K562 (cell line): ENCODE data around the gene TRPM8. TPM values are rescaled to one million over a fixed set of nuclear protein-coding genes. Genes with fewer than 3 reads are reported as not detected.

Experiments used
- ATAC-seq: fragments of 200-7000 bp; cut with Tn5 transposase; 3 replicates; pipeline ENCODE4 v1.9.1; 2020; ENCODE audit warnings: moderate library complexity
- BruUV-seq: library from RNA; stranded (reverse); fragments of 400-500 nt; replicated peaks from 2 replicates; lab custom pipeline; 2021; lab: Mats Ljungman, UMichigan
- CTCF ChIA-PET: fragments of 300-600 bp; formaldehyde crosslinking; extraction: SDS; loops from one replicate; lab custom pipeline; 2021; ENCODE audit warnings: low intra/inter-chr PET ratio; lab: Yijun Ruan, JAX
- POLR2A ChIA-PET: fragments of 300-600, 350-650 bp; sonication (Branson Sonifier 250); formaldehyde crosslinking; extraction: SDS; loops from one replicate; lab custom pipeline; 2021; ENCODE audit warnings: antibody characterized with exemption, inconsistent platforms; lab: Yijun Ruan, JAX
- DNase-seq, 4 experiments: peaks; one replicate each; pipeline versions ENCODE4 v3.0.0 to v3.0.0-alpha.2; 2011 to 2018; ENCODE audit warnings: low spot score in 3 of 4, mixed read lengths in 3 of 4; ENCODE audit errors: extremely low read depth in 1 of 4
- FAIRE-seq: peaks from 2 replicates; lab custom pipeline; 2011; peaks lifted over from hg19 to GRCh38; lab: Jason Lieb, UNC
- H2AFZ ChIP-seq: 2 replicates; pipeline ENCODE4 v1.6.0; 2011; ENCODE audit warnings: low read depth, low read length, control low read depth, inconsistent platforms
- H3K27ac ChIP-seq: fragments of 200-600 bp; 3 replicates; pipeline ENCODE4 v1.8.0; 2011; ENCODE audit warnings: low read depth, mild to moderate bottlenecking, control low read depth, inconsistent platforms, low read length, moderate library complexity, mixed read lengths; ENCODE audit errors: extremely low read depth
- H3K27me3 ChIP-seq, 2 experiments: fragments of 300-600 bp in 1 of 2; 2 replicates in 1 of 2; 3 replicates in 1 of 2; pipeline versions ENCODE4 v1.6.0 to v1.8.0; 2011; ENCODE audit warnings: inconsistent platforms in 2 of 2, low read length in 2 of 2, mild to moderate bottlenecking in 1 of 2, mixed read lengths in 1 of 2, moderate library complexity in 1 of 2; ENCODE audit not compliant: control insufficient read depth in 2 of 2, insufficient read depth in 2 of 2
- H3K36me3 ChIP-seq: fragments of 300-600 bp; 3 replicates; pipeline ENCODE4 v1.8.0; 2011; ENCODE audit warnings: mild to moderate bottlenecking, low read length, inconsistent platforms; ENCODE audit not compliant: control insufficient read depth, insufficient read depth
- H3K4me1 ChIP-seq, 2 experiments: fragments of 200-600 bp in 1 of 2; replicated peaks in 1 of 2; 2 replicates in 1 of 2; 3 replicates in 1 of 2; pipeline versions ENCODE4 v1.5.1 to v1.8.0; 2011; ENCODE audit warnings: inconsistent platforms in 2 of 2, low read length in 2 of 2, mild to moderate bottlenecking in 1 of 2, mixed read lengths in 1 of 2, moderate library complexity in 1 of 2; ENCODE audit not compliant: control insufficient read depth in 2 of 2, insufficient read depth in 2 of 2
- H3K4me2 ChIP-seq: 2 replicates; pipeline ENCODE4 v1.6.1; 2011; ENCODE audit warnings: low read length, control low read depth, inconsistent platforms, mixed read lengths; ENCODE audit not compliant: insufficient read depth
- H3K4me3 ChIP-seq: fragments of 200-600 bp; sonication (generic), shearing (Covaris generic); 2 replicates; pipeline ENCODE4 v1.5.1; 2016; ENCODE audit warnings: control low read depth, inconsistent platforms
- H3K79me2 ChIP-seq: fragments of 200-600 bp; 3 replicates; pipeline ENCODE4 v1.8.0; 2011; ENCODE audit warnings: low read length, inconsistent platforms; ENCODE audit not compliant: control insufficient read depth, insufficient read depth
- H3K9ac ChIP-seq, 2 experiments: 2 replicates each; pipeline versions ENCODE4 v1.6.0 to v1.6.1; 2011; ENCODE audit warnings: low read depth in 2 of 2, low read length in 2 of 2, control low read depth in 1 of 2, inconsistent platforms in 1 of 2, mild to moderate bottlenecking in 1 of 2, mixed read lengths in 1 of 2; ENCODE audit not compliant: insufficient read depth in 1 of 2
- H3K9me1 ChIP-seq: one replicate; pipeline ENCODE4 v1.6.0; 2011; ENCODE audit warnings: inconsistent platforms, mild to moderate bottlenecking, low read length, moderate library complexity; ENCODE audit not compliant: control insufficient read depth, insufficient read depth
- H3K9me3 ChIP-seq: replicated peaks from 2 replicates; pipeline ENCODE4 v1.5.1; 2011; ENCODE audit warnings: low read depth, low read length, inconsistent platforms; ENCODE audit not compliant: control insufficient read depth, insufficient read depth
- H4K20me1 ChIP-seq: replicated peaks from 2 replicates; pipeline ENCODE4 v1.6.1; 2011; ENCODE audit warnings: low read length, inconsistent platforms, mixed read lengths; ENCODE audit not compliant: control insufficient read depth, insufficient read depth
- ARID4B ChIP-seq: sonication (generic); formaldehyde crosslinking; IDR thresholded peaks from 2 replicates; pipeline ENCODE4 v1.8.0; 2022; ENCODE audit warnings: mild to moderate bottlenecking, missing genetic modification reagents
- CLOCK ChIP-seq: fragments of 250-450 bp; sonication (Bioruptor Pico); IDR thresholded peaks from 2 replicates; pipeline ENCODE4 v1.4.0; 2020; ENCODE audit warnings: mild to moderate bottlenecking, moderate library complexity, borderline replicate concordance
- KAT2B ChIP-seq: IDR thresholded peaks from one replicate; pipeline ENCODE4 v1.6.1; 2012; ENCODE audit warnings: low read depth, mild to moderate bottlenecking, control low read depth, inconsistent platforms, low read length, moderate library complexity
- NR0B1 ChIP-seq: fragments of 450-650 bp; IDR thresholded peaks from one replicate; pipeline ENCODE4 v1.6.1; 2018; ENCODE audit warnings: mild to moderate bottlenecking, moderate library complexity; ENCODE audit not compliant: partially characterized antibody
- RHOXF2B ChIP-seq: fragments of 250-450 bp; sonication (Bioruptor Pico); conservative IDR thresholded peaks from 2 replicates; pipeline ENCODE4 v1.5.1; 2021
- SFPQ ChIP-seq: fragments of 200-400 bp; formaldehyde crosslinking; IDR thresholded peaks from 2 replicates; pipeline ENCODE4 v1.6.1; 2017; ENCODE audit warnings: mild to moderate bottlenecking, low read depth, low read length, moderate library complexity
- SREBF1 ChIP-seq: fragments of 150-350 bp; IDR thresholded peaks from 2 replicates; pipeline ENCODE4 v1.6.1; 2014; ENCODE audit warnings: antibody characterized with exemption, low read depth, low read length, borderline replicate concordance
- XRCC3 ChIP-seq: fragments of 450-650 bp; IDR thresholded peaks from 2 replicates; pipeline ENCODE4 v1.6.1; 2017; ENCODE audit warnings: mild to moderate bottlenecking, moderate library complexity
- ZFP30 ChIP-seq: fragments of 250-450 bp; sonication (Bioruptor Pico); IDR thresholded peaks from 2 replicates; pipeline ENCODE4 v1.8.0; 2022; ENCODE audit warnings: moderate library complexity, mild to moderate bottlenecking, inconsistent platforms, borderline replicate concordance
- ZNF224 ChIP-seq: sonication (generic); formaldehyde crosslinking; IDR thresholded peaks from 2 replicates; pipeline ENCODE4 v1.8.0; 2022; ENCODE audit warnings: mild to moderate bottlenecking, missing genetic modification reagents
- ZNF311 ChIP-seq: fragments of 250-450 bp; sonication (Bioruptor Pico); IDR thresholded peaks from 2 replicates; pipeline ENCODE4 v1.4.0; 2020; ENCODE audit warnings: mild to moderate bottlenecking, moderate library complexity
- ZNF79 ChIP-seq: fragments of 250-450 bp; sonication (Bioruptor Pico); IDR thresholded peaks from 2 replicates; pipeline ENCODE4 v1.4.0; 2020; ENCODE audit warnings: low read depth, mild to moderate bottlenecking, moderate library complexity
- WGBS: fragments of 100-300 bp; shearing (Covaris generic); methylation state at CpG from one replicate; pipeline ENCODE4 v1.1.6; 2016; ENCODE audit warnings: low coverage, mixed read lengths; ENCODE audit not compliant: insufficient coverage; ENCODE audit errors: missing lambda C conversion rate; 5-methylcytosine and 5-hydroxymethylcytosine counted together
- in situ Hi-C: fragments of 300-500 bp; cut with MboI; formaldehyde crosslinking; loops from 4 replicates; pipeline ENCODE4 v1.15.0; 2018; ENCODE audit warnings: inconsistent platforms, mixed read lengths
- intact Hi-C: fragments of 100-400 bp; cut with micrococcal nuclease; formaldehyde crosslinking; loops from 2 replicates; pipeline ENCODE4 v1.14.2; 2022
- polyA plus RNA-seq, 8 experiments: library from polyadenylated mRNA; depleted of rRNA in 4 of 8; stranded (reverse) in 5 of 8; unstranded in 3 of 8; fragments of >200 nt; fragmentation: Nextera tagmentation in 2 of 8; fragmentation: Illumina TruSeq in 1 of 8; extraction: Ambion mirVana in 2 of 8; extraction: Trizol in 1 of 8; gene quantifications; 2 replicates each; pipeline versions ENCODE4 v1.2.1 to v1.2.3, GENCODE V29; 2011 to 2014; ENCODE audit warnings: inconsistent platforms in 1 of 8, missing spikeins in 1 of 8
- total RNA-seq, 7 experiments: library from RNA; depleted of rRNA in 6 of 7; stranded (reverse); fragments of >200 nt in 6 of 7; fragmentation: Illumina TruSeq in 2 of 7; extraction: Trizol in 2 of 7; gene quantifications; 2 replicates each; pipeline versions ENCODE4 v1.2.1 to v1.2.3, GENCODE V29; 2011 to 2021; ENCODE audit warnings: low replicate concordance in 1 of 7

TRPM8 gene
- total and polyA plus RNA-seq, 9 of the 15 experiments (the other 6 are each of a cell fraction or from before 2014, with no cell fraction given): not detected

GRCh38 chr2:233968556-233968955 lies 51.4 kb downstream of the TRPM8 start:
- CTCF ChIA-PET: no interaction called here
- no peak for DNase-seq
- intact Hi-C loops: no loop called here

More at GRCh38 chr2:233968556-233968955, 51.4 kb downstream of the TRPM8 start:
- TF ChIP-seq ARID4B: no peak
- TF ChIP-seq ZNF224 (CRISPR knock-in tag): no peak
- TF ChIP-seq SFPQ: no peak
- no peak for TF ChIP-seq NR0B1
- TF ChIP-seq KAT2B: no peak
- no peak for TF ChIP-seq RHOXF2B (CRISPR knock-in tag)
- TF ChIP-seq ZFP30 (CRISPR knock-in tag): no peak
- no peak for TF ChIP-seq SREBF1
- no peak for TF ChIP-seq ZNF79 (CRISPR knock-in tag)
- no peak for TF ChIP-seq XRCC3
- no peak for TF ChIP-seq CLOCK
- TF ChIP-seq ZNF311: no peak
- in situ Hi-C loops: no loop called here
- peaks cover 0 to 13% of the 10 kb centered on the region in 2 experiments; a peak in 2 of 5 replicates for H3K27me3 ChIP-seq
- H3K9me3 ChIP-seq: no peaks in the 10 kb centered on the region
- ATAC-seq: no peak
- H3K4me1 ChIP-seq: no peaks in the 10 kb centered on the region
- H3K9ac ChIP-seq: no peak overlapping the region
- no peaks in the 10 kb centered on the region for H3K9me1 ChIP-seq
- H4K20me1 ChIP-seq: no peaks in the 10 kb centered on the region
- H3K4me2 ChIP-seq: no peak overlapping the region
- POLR2A ChIA-PET: no interaction called here
- BruUV-seq: no TSS peak
- H3K4me3 ChIP-seq: no peak overlapping the region
- FAIRE-seq: no peak
- H3K36me3 ChIP-seq: no peaks in the 10 kb centered on the region
- H2AFZ ChIP-seq: no peak overlapping the region
- H3K79me2 ChIP-seq: no peaks in the 10 kb centered on the region
- H3K27ac ChIP-seq: no peak overlapping the region
- 0% methylated on average over 4 of the region's 4 CpGs for WGBS
